SK-N-SH treated with all-trans-retinoic acid at 6 μM for 48 hours (cell line): Measurements from ENCODE around the gene PRKAR1B.

Source experiments
- ARNTL ChIP-seq: fragments of 450-650 bp; formaldehyde crosslinking; IDR thresholded peaks from 2 replicates; pipeline ENCODE4 v1.5.0; 2020; ENCODE audit warnings: low read depth, mild to moderate bottlenecking, moderate library complexity, borderline replicate concordance
- CSDC2 ChIP-seq: fragments of 250-450 bp; sonication (Bioruptor Pico); IDR thresholded peaks from 2 replicates; pipeline ENCODE4 v1.5.0; 2020; ENCODE audit warnings: mild to moderate bottlenecking, moderate library complexity
- CSRNP3 ChIP-seq: fragments of 250-450 bp; sonication (Bioruptor Pico); IDR thresholded peaks from 2 replicates; pipeline ENCODE4 v1.5.1; 2021; ENCODE audit warnings: mild to moderate bottlenecking, moderate library complexity
- ESRRG ChIP-seq: fragments of 250-450 bp; sonication (Bioruptor Pico); IDR thresholded peaks from 2 replicates; pipeline ENCODE4 v1.6.1; 2021; ENCODE audit warnings: mild to moderate bottlenecking
- ISL1 ChIP-seq: fragments of 250-450 bp; sonication (Bioruptor Pico); IDR thresholded peaks from 2 replicates; pipeline ENCODE4 v2.1.2; 2022; ENCODE audit warnings: mild to moderate bottlenecking, moderate library complexity
- OSR1 ChIP-seq: fragments of 250-450 bp; sonication (Bioruptor Pico); IDR thresholded peaks from 2 replicates; pipeline ENCODE4 v1.8.0; 2022; ENCODE audit warnings: moderate library complexity, mild to moderate bottlenecking, inconsistent platforms
- RARB ChIP-seq: fragments of 250-450 bp; sonication (Bioruptor Pico); IDR thresholded peaks from 2 replicates; pipeline ENCODE4 v1.8.0; 2021; ENCODE audit warnings: mild to moderate bottlenecking, moderate library complexity
- TOX ChIP-seq: fragments of 250-450 bp; sonication (Bioruptor Pico); IDR thresholded peaks from 2 replicates; pipeline ENCODE4 v1.8.0; 2021; ENCODE audit warnings: mild to moderate bottlenecking, moderate library complexity, borderline replicate concordance
- TSHZ2 ChIP-seq: fragments of 250-450 bp; sonication (Bioruptor Pico); IDR thresholded peaks from 2 replicates; pipeline ENCODE4 v1.5.0; 2020; ENCODE audit warnings: mild to moderate bottlenecking, moderate library complexity
- ZC3H10 ChIP-seq: fragments of 250-450 bp; sonication (Bioruptor Pico); IDR thresholded peaks from 2 replicates; pipeline ENCODE4 v1.5.1; 2021; ENCODE audit warnings: mild to moderate bottlenecking, moderate library complexity
- ZFP3 ChIP-seq: fragments of 250-450 bp; sonication (Bioruptor Pico); IDR thresholded peaks from 2 replicates; pipeline ENCODE4 v1.5.0; 2020; ENCODE audit warnings: mild to moderate bottlenecking, moderate library complexity

GRCh38 chr7:611281-611810 lies 115.7 kb downstream of the PRKAR1B start:
- TF ChIP-seq ESRRG: no peak
- TF ChIP-seq TSHZ2: no peak
- no peak for TF ChIP-seq OSR1
- no peak for TF ChIP-seq CSRNP3 (CRISPR knock-in tag)
- TF ChIP-seq ISL1: no peak
- no peak for TF ChIP-seq RARB (CRISPR knock-in tag)
- no peak for TF ChIP-seq CSDC2
- TF ChIP-seq ARNTL (CRISPR knock-in tag): no peak
- TF ChIP-seq ZC3H10 (CRISPR knock-in tag): no peak
- no peak for TF ChIP-seq ZFP3
- no peak for TF ChIP-seq TOX (CRISPR knock-in tag)
